Activated T-cell treated with anti-CD3 and anti-CD28 coated beads, Interleukin-2, amount 50 U/mL, for 24 hours (primary cell): Measurements from ENCODE around the gene RNF17.
"Not testable (repeated sequence)": the region's sequence is repeated elsewhere in the genome, so short reads cannot be mapped to it uniquely, and the experiment has no call there.

Experiments
- DNase-seq: peaks from one replicate; pipeline ENCODE4 v3.0.0-alpha.2; 2020
- H3K27ac Mint-ChIP-seq: 2 replicates; pipeline ENCODE4 v1.8.0; 2020; ENCODE audit warnings: mild to moderate bottlenecking, mixed read lengths
- H3K27me3 Mint-ChIP-seq: 2 replicates; pipeline ENCODE4 v1.8.0; 2020; ENCODE audit warnings: mixed read lengths
- H3K36me3 Mint-ChIP-seq: 2 replicates; pipeline ENCODE4 v1.8.0; 2020; ENCODE audit warnings: low read depth, mixed read lengths
- H3K4me1 Mint-ChIP-seq: 2 replicates; pipeline ENCODE4 v1.8.0; 2020; ENCODE audit warnings: low read depth, mixed read lengths
- H3K4me3 Mint-ChIP-seq: 2 replicates; pipeline ENCODE4 v1.8.0; 2020; ENCODE audit warnings: mild to moderate bottlenecking, moderate library complexity, mixed read lengths
- H3K9me3 Mint-ChIP-seq: 2 replicates; pipeline ENCODE4 v1.8.0; 2020; ENCODE audit warnings: mixed read lengths

Gene RNF17

GRCh38 chr13:24763596-24764275 lies at the start of gene RNF17:
RNF17 (plus strand) TSS chr13:24764169; CDS start chr13:24764204, 35 bp downstream.
- Mint-ChIP-seq H3K9me3 (no peaks in the 10 kb centered on the region), H3K36me3 (no peaks in the 10 kb centered on the region), H3K4me3 (no peak within 1 kb of the TSS), H3K4me1 (no peaks in the 10 kb centered on the region), H3K27me3 (peaks cover 3% of the 10 kb centered on the region), H3K27ac (no peak within 1 kb of the TSS)
- DNase-seq: no peak

- DNase-seq: no peak
- Mint-ChIP-seq H3K9me3 (no peaks in the 10 kb centered on the region), H3K4me3 (no peak overlapping the region), H3K27ac (no peak overlapping the region), H3K27me3 (peaks cover 9% of the 10 kb centered on the region), H3K36me3 (no peaks in the 10 kb centered on the region), H3K4me1 (no peaks in the 10 kb centered on the region)
Observed at GRCh38 chr13:24716011-24716410, 48.0 kb upstream of the RNF17 start.

GRCh38 chr13:24716446-24716845 lies 47.5 kb upstream of the RNF17 start:
- DNase-seq: no peak
- Mint-ChIP-seq H3K4me3 (no peak overlapping the region), H3K27me3 (peaks cover 9% of the 10 kb centered on the region), H3K27ac (no peak overlapping the region), H3K9me3 (no peaks in the 10 kb centered on the region), H3K4me1 (no peaks in the 10 kb centered on the region), H3K36me3 (no peaks in the 10 kb centered on the region)

- Mint-ChIP-seq H3K27ac (no peak overlapping the region), H3K36me3 (no peaks in the 10 kb centered on the region), H3K27me3 (peaks cover 9% of the 10 kb centered on the region), H3K9me3 (no peaks in the 10 kb centered on the region), H3K4me3 (no peak overlapping the region), H3K4me1 (no peaks in the 10 kb centered on the region)
- DNase-seq: no peak
Observed at GRCh38 chr13:24717217-24717616, 46.8 kb upstream of the RNF17 start.

- Mint-ChIP-seq H3K36me3 (no peaks in the 10 kb centered on the region), H3K4me3 (no peak overlapping the region), H3K27me3 (peaks cover 9% of the 10 kb centered on the region), H3K4me1 (no peaks in the 10 kb centered on the region), H3K27ac (no peak overlapping the region), H3K9me3 (no peaks in the 10 kb centered on the region)
- peak; percentile 14 for DNase-seq
Observed at GRCh38 chr13:24718192-24718965, 45.6 kb upstream of the RNF17 start.

- H3K4me1 Mint-ChIP-seq: no peaks in the 10 kb centered on the region
- H3K27me3 Mint-ChIP-seq: peaks cover 9% of the 10 kb centered on the region
- no peak overlapping the region for H3K27ac Mint-ChIP-seq
- peak; percentile 9 for DNase-seq
- no peak overlapping the region for H3K4me3 Mint-ChIP-seq
- no peaks in the 10 kb centered on the region for H3K9me3 Mint-ChIP-seq
- no peaks in the 10 kb centered on the region for H3K36me3 Mint-ChIP-seq
Observed at GRCh38 chr13:24719139-24719538, 44.8 kb upstream of the RNF17 start.

GRCh38 chr13:24723206-24723605 lies 40.8 kb upstream of the RNF17 start:
- DNase-seq: peak; percentile 3
- no peak overlapping the region for H3K27ac Mint-ChIP-seq
- H3K36me3 Mint-ChIP-seq: no peaks in the 10 kb centered on the region
- H3K9me3 Mint-ChIP-seq: no peaks in the 10 kb centered on the region
- no peak overlapping the region for H3K4me3 Mint-ChIP-seq
- no peaks in the 10 kb centered on the region for H3K27me3 Mint-ChIP-seq
- no peaks in the 10 kb centered on the region for H3K4me1 Mint-ChIP-seq

GRCh38 chr13:24724714-24725113 lies 39.3 kb upstream of the RNF17 start:
- H3K4me1 Mint-ChIP-seq: no peaks in the 10 kb centered on the region
- DNase-seq: no peak
- no peak overlapping the region for H3K4me3 Mint-ChIP-seq
- H3K9me3 Mint-ChIP-seq: no peaks in the 10 kb centered on the region
- no peaks in the 10 kb centered on the region for H3K36me3 Mint-ChIP-seq
- H3K27ac Mint-ChIP-seq: no peak overlapping the region
- no peaks in the 10 kb centered on the region for H3K27me3 Mint-ChIP-seq

GRCh38 chr13:24725379-24725778 lies 38.6 kb upstream of the RNF17 start:
- Mint-ChIP-seq H3K9me3 (no peaks in the 10 kb centered on the region), H3K36me3 (no peaks in the 10 kb centered on the region), H3K27ac (no peak overlapping the region), H3K4me1 (no peaks in the 10 kb centered on the region), H3K27me3 (no peaks in the 10 kb centered on the region), H3K4me3 (no peak overlapping the region)
- DNase-seq: no peak

GRCh38 chr13:24727731-24728601 lies 36.0 kb upstream of the RNF17 start:
- H3K9me3 Mint-ChIP-seq: no peaks in the 10 kb centered on the region
- H3K4me1 Mint-ChIP-seq: peaks cover 4% of the 10 kb centered on the region
- peaks cover 10% of the 10 kb centered on the region for H3K27me3 Mint-ChIP-seq
- H3K4me3 Mint-ChIP-seq: no peak overlapping the region
- H3K36me3 Mint-ChIP-seq: no peaks in the 10 kb centered on the region
- DNase-seq: peak; percentile 69
- no peak overlapping the region for H3K27ac Mint-ChIP-seq

- H3K4me3 Mint-ChIP-seq, H3K4me1 Mint-ChIP-seq, H3K9me3 Mint-ChIP-seq, DNase-seq, H3K36me3 Mint-ChIP-seq, H3K27ac Mint-ChIP-seq: not testable (repeated sequence)
- peaks cover 10% of the 10 kb centered on the region for H3K27me3 Mint-ChIP-seq
Observed at GRCh38 chr13:24730873-24731567, 32.9 kb upstream of the RNF17 start.

GRCh38 chr13:24734950-24735349 lies 29.0 kb upstream of the RNF17 start:
- no peak overlapping the region for H3K4me3 Mint-ChIP-seq
- H3K27me3 Mint-ChIP-seq: peaks cover 10% of the 10 kb centered on the region
- no peaks in the 10 kb centered on the region for H3K9me3 Mint-ChIP-seq
- H3K27ac Mint-ChIP-seq: no peak overlapping the region
- peaks cover 4% of the 10 kb centered on the region for H3K4me1 Mint-ChIP-seq
- H3K36me3 Mint-ChIP-seq: no peaks in the 10 kb centered on the region
- DNase-seq: no peak

- Mint-ChIP-seq H3K4me3 (no peak overlapping the region), H3K4me1 (no peaks in the 10 kb centered on the region), H3K27me3 (peaks cover 3% of the 10 kb centered on the region), H3K9me3 (no peaks in the 10 kb centered on the region), H3K27ac (no peak overlapping the region), H3K36me3 (no peaks in the 10 kb centered on the region)
- no peak for DNase-seq
Observed at GRCh38 chr13:24737042-24737441, 26.9 kb upstream of the RNF17 start.

- no peaks in the 10 kb centered on the region for H3K9me3 Mint-ChIP-seq
- DNase-seq: no peak
- peaks cover 7% of the 10 kb centered on the region for H3K27me3 Mint-ChIP-seq
- H3K4me1 Mint-ChIP-seq: no peaks in the 10 kb centered on the region
- no peaks in the 10 kb centered on the region for H3K36me3 Mint-ChIP-seq
- no peak overlapping the region for H3K27ac Mint-ChIP-seq
- H3K4me3 Mint-ChIP-seq: no peak overlapping the region
Observed at GRCh38 chr13:24738366-24738847, 25.6 kb upstream of the RNF17 start.
